ENCODE data around the gene PRSS36. TPM values are rescaled to one million over a fixed set of nuclear protein-coding genes. Genes with fewer than 3 reads are reported as not detected.

The PRSS36 gene
- total RNA-seq, 1 donor from 2014 or later, result 2.7 TPM

Other genes starting within 250 kb of the PRSS36 start
- gene FBXL19, start 226.5 kb downstream of the PRSS36 start, total RNA-seq, result 5.7 TPM
- gene ORAI3, start 201.0 kb downstream of the PRSS36 start, total RNA-seq, result 10.8 TPM
- gene SETD1A, start 192.3 kb downstream of the PRSS36 start, total RNA-seq, result 11.0 TPM
- 7.4 TPM for gene HSD3B7, start 164.9 kb downstream of the PRSS36 start, total RNA-seq
- gene STX1B, start 139.4 kb downstream of the PRSS36 start, total RNA-seq, result 0.40 TPM
- gene STX4, start 116.5 kb downstream of the PRSS36 start, total RNA-seq, result 42.4 TPM
- gene ZNF668, start 75.8 kb downstream of the PRSS36 start, total RNA-seq, result 3.9 TPM
- 9.9 TPM for gene ZNF646, start 75.6 kb downstream of the PRSS36 start, total RNA-seq
- 0.87 TPM for gene PRSS53, start 61.1 kb downstream of the PRSS36 start, total RNA-seq
- gene VKORC1, start 55.3 kb downstream of the PRSS36 start, total RNA-seq, result 39.9 TPM
- 90.5 TPM for gene BCKDK, start 41.7 kb downstream of the PRSS36 start, total RNA-seq
- 77.4 TPM for gene KAT8, start 32.4 kb downstream of the PRSS36 start, total RNA-seq
- gene PRSS8, start 14.3 kb downstream of the PRSS36 start, total RNA-seq, result not detected
- gene FUS, start 30.1 kb upstream of the PRSS36 start, total RNA-seq, result 84.8 TPM
- 7.4 TPM for gene PYCARD, start 52.7 kb upstream of the PRSS36 start, total RNA-seq
- gene TRIM72, start 64.1 kb upstream of the PRSS36 start, total RNA-seq, result 0.40 TPM
- gene PYDC1, start 67.1 kb upstream of the PRSS36 start, total RNA-seq, result not detected
- 7.1 TPM for gene ITGAM, start 109.9 kb upstream of the PRSS36 start, total RNA-seq
- 3.2 TPM for gene ITGAX, start 205.1 kb upstream of the PRSS36 start, total RNA-seq
- gene ITGAD, start 243.3 kb upstream of the PRSS36 start, total RNA-seq, result not detected